NB4 (cell line): ENCODE results near the gene LMNA.

Experiments
- DNase-seq: peaks from one replicate; pipeline ENCODE4 v3.0.0; 2010; ENCODE audit warnings: low read depth
- H3K4me3 ChIP-seq: one replicate; pipeline ENCODE4 v1.5.1; 2011; ENCODE audit warnings: mild to moderate bottlenecking, low read depth, low read length, moderate library complexity
- MYC ChIP-seq: IDR thresholded peaks from 2 replicates; pipeline ENCODE4 v1.6.1; 2011; ENCODE audit warnings: low read depth, low read length
- POLR2A ChIP-seq: IDR thresholded peaks from 2 replicates; pipeline ENCODE4 v1.6.1; 2011; ENCODE audit warnings: mild to moderate bottlenecking; ENCODE audit not compliant: insufficient read length; ENCODE audit errors: extremely low read depth
- TF ChIP-seq, protein P1 (sequence below): IDR thresholded peaks from 2 replicates; pipeline ENCODE4 v1.6.1; 2011; ENCODE audit warnings: low read depth, low read length
- TF ChIP-seq, protein P2 (sequence below): IDR thresholded peaks from one replicate; pipeline ENCODE4 v1.5.1; 2012; ENCODE audit warnings: low read depth, low read length

The LMNA gene

DNA sequence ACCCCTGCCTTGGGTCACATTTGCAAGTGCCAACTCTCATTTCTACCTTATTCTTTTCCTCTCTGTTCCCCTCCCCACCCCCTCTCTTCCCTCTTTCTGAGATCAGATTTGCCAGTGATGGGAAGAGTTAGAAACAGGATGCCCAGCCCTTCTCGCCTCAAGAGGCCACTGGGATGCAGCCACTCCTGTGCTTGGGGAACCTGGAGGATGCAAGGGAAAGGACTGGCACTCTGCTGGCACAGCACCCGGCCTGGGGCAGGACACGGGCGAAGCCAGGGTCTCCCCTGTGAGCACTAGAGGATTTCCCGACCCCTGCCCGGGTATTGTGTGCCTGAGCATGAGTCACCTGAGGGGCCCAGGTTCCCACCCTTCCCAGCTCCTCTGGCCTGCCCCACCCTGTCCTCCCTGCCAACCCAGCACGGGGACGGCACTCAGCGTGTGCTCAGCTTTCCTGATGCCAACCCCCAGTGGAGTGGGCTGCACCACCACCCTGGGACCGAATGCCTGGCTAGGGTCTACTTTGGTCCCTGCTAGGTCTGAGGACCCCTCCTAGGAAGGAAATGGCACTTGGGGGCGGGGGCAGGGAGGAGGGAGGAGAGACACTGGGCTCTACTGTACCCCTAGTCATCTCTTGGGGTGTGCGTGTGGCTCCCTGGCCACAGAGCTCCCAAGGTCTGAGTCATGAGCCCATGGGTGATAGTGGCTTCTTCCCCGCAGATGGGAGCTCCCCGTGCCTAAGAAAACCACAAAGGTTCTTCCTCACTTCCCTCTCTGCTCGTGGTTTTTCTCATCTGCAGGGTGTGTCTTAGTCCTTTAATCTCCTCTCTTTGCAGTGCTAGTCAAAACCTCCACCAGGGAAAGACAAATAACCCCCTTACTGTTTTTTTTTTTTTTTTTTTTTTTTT, 12.4 kb downstream of the LMNA start:
- DNase-seq, result peak; percentile 97
- TF ChIP-seq POLR2A (no peak), MYC (peak; percentile 51; the same call in 1 of the 2 replicates)
- TF ChIP-seq, protein P1, sequence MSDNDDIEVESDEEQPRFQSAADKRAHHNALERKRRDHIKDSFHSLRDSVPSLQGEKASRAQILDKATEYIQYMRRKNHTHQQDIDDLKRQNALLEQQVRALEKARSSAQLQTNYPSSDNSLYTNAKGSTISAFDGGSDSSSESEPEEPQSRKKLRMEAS, result no peak
- TF ChIP-seq, protein P2, sequence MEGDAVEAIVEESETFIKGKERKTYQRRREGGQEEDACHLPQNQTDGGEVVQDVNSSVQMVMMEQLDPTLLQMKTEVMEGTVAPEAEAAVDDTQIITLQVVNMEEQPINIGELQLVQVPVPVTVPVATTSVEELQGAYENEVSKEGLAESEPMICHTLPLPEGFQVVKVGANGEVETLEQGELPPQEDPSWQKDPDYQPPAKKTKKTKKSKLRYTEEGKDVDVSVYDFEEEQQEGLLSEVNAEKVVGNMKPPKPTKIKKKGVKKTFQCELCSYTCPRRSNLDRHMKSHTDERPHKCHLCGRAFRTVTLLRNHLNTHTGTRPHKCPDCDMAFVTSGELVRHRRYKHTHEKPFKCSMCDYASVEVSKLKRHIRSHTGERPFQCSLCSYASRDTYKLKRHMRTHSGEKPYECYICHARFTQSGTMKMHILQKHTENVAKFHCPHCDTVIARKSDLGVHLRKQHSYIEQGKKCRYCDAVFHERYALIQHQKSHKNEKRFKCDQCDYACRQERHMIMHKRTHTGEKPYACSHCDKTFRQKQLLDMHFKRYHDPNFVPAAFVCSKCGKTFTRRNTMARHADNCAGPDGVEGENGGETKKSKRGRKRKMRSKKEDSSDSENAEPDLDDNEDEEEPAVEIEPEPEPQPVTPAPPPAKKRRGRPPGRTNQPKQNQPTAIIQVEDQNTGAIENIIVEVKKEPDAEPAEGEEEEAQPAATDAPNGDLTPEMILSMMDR, result no peak
- peak overlapping the region; percentile 44 for H3K4me3 ChIP-seq

DNA sequence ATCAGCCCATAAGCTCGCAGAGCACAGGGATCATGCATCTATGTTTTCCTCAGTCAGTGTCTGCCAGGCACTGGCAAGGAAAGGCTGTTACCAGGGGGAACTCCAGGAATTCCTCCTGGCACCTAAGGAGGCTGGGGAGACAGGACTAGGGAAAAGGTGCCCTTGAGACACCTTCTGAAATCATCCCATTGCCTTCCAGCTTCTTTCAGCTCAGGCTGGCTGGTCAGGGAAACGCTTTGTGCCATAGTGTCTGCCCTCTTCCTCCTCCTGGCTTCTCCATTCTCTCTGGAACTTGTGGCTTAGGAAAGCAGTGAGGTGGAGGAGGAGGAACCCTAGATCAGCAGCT, 13.8 kb downstream of the LMNA start:
- peak overlapping the region; percentile 25 for H3K4me3 ChIP-seq
- no peak for DNase-seq
- TF ChIP-seq POLR2A (no peak), MYC (no peak)
- TF ChIP-seq, protein P2, result no peak
- TF ChIP-seq, protein P1, result no peak

DNA sequence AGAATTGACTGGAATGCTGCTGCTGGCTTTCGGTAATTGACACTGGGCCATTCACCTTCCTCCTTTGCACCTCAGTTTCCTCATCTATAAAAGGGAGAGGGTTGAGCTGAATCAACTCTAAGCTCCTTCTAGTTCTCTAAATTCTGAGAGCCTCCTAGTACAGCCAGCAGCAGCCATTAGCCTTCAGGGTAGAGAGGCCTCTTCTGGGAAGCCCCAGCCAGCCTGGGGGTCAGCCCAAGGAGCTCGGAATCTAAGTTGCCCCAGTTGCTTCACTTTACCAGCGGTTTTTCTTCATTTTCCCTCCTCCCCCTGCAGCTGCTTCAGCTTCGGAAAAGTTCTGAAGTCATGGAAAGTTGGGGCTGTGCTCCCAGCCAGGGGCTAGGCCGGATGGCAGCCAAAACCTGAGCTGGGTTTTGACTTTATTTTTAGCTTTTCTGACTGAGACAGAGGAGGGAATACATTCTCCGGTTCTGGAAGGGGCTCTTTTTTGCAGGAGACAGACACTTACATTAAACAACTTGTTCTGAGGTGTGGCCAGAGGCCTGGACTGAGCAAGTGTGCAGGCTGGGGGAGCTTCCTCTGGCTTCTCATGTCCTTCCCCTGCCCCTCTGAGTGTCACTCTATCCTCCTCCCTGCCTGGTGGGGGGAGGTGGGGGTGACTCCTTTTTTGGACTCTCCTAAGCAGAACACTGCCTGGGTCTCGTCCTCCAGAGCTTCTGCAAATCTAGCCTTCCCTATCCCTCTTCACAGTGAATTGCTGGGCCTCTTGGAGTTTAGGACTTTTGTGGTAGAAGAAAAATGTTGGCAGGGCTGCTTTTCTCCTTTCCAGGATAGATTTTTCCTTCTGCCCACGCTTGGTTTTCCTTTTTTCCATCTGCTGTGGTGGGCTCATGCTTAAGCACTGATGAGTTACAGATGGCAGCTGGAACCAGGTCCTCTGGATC, 14.4 kb downstream of the LMNA start:
- H3K4me3 ChIP-seq, result peak overlapping the region; percentile 25
- TF ChIP-seq, protein P2, result no peak
- TF ChIP-seq MYC (no peak; the same call in 1 of the 2 replicates), POLR2A (no peak)
- TF ChIP-seq, protein P1, result no peak
- DNase-seq, result peak; percentile 76

DNA sequence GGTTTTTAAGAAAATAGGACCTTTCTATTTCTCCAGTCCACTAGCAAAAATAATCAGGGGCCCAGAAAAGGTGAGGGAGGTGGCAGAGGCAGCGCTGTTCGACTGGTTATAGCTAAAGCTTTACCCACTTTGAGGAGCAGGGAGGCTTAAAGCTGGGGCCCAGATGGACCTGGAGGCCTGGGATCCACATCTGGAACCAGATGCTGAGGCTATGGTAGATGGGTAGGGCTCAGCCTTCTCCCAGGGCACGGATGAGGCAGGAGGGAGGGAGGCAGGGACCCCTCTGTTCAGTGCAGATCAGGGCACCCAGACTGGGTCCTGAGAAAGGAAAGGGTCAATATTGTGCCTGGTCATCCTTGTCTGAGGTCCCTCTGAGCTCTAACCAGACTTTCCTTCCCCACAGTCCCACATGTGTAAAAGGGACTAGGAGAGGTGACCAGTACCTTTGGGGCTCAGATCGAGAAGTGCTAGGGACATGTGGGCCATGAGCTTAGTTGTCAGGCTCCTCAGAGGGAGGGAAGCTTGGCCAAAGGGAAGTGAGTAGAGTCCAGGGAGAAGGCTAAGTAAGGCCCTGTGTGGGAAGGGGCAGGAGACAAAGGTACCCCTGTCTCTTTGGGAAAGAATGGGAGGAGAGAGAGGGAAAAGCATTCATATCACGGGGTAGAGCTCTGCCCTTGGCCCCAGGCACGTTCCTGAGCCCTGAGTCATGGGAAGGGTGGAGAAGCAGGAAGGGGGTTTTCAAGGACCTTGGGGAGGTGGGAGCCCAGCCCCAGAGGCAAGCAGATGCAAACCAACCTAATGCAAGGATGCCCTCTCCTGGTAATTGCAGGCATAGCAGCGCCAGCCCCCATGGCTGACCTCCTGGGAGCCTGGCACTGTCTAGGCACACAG, 15.4 kb downstream of the LMNA start:
- TF ChIP-seq POLR2A, result no peak
- TF ChIP-seq, protein P1, result peak; percentile 57; the same call in 1 of the 2 replicates
- TF ChIP-seq, protein P2, result peak; percentile 81
- 0 out of 2 replicates have a peak, but pooled peaks have one; percentile 12 for TF ChIP-seq MYC
- no peak overlapping the region for H3K4me3 ChIP-seq

DNA sequence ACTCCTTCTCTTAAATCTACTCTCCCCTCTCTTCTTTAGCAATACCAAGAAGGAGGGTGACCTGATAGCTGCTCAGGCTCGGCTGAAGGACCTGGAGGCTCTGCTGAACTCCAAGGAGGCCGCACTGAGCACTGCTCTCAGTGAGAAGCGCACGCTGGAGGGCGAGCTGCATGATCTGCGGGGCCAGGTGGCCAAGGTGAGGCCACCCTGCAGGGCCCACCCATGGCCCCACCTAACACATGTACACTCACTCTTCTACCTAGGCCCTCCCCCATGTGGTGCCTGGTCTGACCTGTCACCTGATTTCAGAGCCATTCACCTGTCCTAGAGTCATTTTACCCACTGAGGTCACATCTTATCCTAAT, 16.0 kb downstream of the LMNA start:
- no peak for DNase-seq
- TF ChIP-seq POLR2A, result no peak
- no peak for TF ChIP-seq MYC
- TF ChIP-seq, protein P2, result no peak
- TF ChIP-seq, protein P1, result no peak
- H3K4me3 ChIP-seq, result no peak overlapping the region

More for the DNA sequence above, 15.4 kb downstream of the LMNA start:
- DNase-seq, result peak; percentile 81
